ENCODE results near the gene NCAM2. TPM values are rescaled to one million over a fixed set of nuclear protein-coding genes. Genes with fewer than 3 reads are reported as not detected.

The NCAM2 gene
- polyA plus RNA-seq, 1 donor from 2014 or later = 9.8 TPM

DNA sequence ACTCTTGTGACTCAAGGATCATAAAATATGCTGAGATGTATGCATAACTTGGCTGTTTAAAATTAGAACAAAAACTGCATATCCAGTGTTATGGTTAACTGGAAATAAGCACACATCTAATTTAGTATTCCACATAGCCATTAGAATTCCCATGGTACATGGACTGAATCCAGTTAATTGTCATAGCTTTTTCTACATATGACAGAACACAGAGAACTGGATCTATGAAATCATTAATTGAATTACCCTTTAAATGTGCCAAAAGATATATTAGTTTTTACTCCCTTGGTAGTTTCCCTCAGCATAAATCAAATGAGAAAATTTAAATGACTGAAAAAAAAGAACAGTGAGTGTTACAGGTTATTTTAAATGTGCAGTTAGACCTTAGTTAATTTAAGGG is 395.9 kb downstream of the NCAM2 start:
- TF ChIP-seq POLR2AphosphoS5 (IDR thresholded peaks at IDR 0.05) (no peak), RAD21 (conservative IDR thresholded peaks at IDR 0.05) (no peak), EZH2 (IDR thresholded peaks at IDR 0.05; ENCODE audit: borderline replicate concordance, insufficient read depth, low read length, poor library complexity, severe bottlenecking) (no peak), MXI1 (conservative IDR thresholded peaks at IDR 0.05; ENCODE audit: poor library complexity, severe bottlenecking) (no peak), TAF1 (IDR thresholded peaks at IDR 0.05; ENCODE audit: low read depth) (no peak), EP300 (conservative IDR thresholded peaks at IDR 0.05; ENCODE audit: poor library complexity, severe bottlenecking) (no peak), SMC3 (conservative IDR thresholded peaks at IDR 0.05; ENCODE audit: poor library complexity) (no peak)
- TF ChIP-seq, protein P1, sequence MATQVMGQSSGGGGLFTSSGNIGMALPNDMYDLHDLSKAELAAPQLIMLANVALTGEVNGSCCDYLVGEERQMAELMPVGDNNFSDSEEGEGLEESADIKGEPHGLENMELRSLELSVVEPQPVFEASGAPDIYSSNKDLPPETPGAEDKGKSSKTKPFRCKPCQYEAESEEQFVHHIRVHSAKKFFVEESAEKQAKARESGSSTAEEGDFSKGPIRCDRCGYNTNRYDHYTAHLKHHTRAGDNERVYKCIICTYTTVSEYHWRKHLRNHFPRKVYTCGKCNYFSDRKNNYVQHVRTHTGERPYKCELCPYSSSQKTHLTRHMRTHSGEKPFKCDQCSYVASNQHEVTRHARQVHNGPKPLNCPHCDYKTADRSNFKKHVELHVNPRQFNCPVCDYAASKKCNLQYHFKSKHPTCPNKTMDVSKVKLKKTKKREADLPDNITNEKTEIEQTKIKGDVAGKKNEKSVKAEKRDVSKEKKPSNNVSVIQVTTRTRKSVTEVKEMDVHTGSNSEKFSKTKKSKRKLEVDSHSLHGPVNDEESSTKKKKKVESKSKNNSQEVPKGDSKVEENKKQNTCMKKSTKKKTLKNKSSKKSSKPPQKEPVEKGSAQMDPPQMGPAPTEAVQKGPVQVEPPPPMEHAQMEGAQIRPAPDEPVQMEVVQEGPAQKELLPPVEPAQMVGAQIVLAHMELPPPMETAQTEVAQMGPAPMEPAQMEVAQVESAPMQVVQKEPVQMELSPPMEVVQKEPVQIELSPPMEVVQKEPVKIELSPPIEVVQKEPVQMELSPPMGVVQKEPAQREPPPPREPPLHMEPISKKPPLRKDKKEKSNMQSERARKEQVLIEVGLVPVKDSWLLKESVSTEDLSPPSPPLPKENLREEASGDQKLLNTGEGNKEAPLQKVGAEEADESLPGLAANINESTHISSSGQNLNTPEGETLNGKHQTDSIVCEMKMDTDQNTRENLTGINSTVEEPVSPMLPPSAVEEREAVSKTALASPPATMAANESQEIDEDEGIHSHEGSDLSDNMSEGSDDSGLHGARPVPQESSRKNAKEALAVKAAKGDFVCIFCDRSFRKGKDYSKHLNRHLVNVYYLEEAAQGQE (IDR thresholded peaks at IDR 0.05; ENCODE audit: borderline replicate concordance) = no peak
- TF ChIP-seq, protein P2, sequence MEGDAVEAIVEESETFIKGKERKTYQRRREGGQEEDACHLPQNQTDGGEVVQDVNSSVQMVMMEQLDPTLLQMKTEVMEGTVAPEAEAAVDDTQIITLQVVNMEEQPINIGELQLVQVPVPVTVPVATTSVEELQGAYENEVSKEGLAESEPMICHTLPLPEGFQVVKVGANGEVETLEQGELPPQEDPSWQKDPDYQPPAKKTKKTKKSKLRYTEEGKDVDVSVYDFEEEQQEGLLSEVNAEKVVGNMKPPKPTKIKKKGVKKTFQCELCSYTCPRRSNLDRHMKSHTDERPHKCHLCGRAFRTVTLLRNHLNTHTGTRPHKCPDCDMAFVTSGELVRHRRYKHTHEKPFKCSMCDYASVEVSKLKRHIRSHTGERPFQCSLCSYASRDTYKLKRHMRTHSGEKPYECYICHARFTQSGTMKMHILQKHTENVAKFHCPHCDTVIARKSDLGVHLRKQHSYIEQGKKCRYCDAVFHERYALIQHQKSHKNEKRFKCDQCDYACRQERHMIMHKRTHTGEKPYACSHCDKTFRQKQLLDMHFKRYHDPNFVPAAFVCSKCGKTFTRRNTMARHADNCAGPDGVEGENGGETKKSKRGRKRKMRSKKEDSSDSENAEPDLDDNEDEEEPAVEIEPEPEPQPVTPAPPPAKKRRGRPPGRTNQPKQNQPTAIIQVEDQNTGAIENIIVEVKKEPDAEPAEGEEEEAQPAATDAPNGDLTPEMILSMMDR (IDR thresholded peaks at IDR 0.05; ENCODE audit: poor library complexity, severe bottlenecking) = no peak
- no peaks in the 10 kb centered on the region for H3F3A ChIP-seq (ENCODE audit: insufficient read depth, low read length, poor library complexity, severe bottlenecking)
- H2AFZ ChIP-seq (ENCODE audit: low read depth, low read length) = no peak overlapping the region
- no peaks in the 10 kb centered on the region for H3K79me2 ChIP-seq (replicated peaks; ENCODE audit: insufficient read depth, low read length)
- H3K27me3 ChIP-seq (ENCODE audit: insufficient read depth, low read depth, low read length) = no peaks in the 10 kb centered on the region
- peaks cover 5% of the 10 kb centered on the region for H3K9me3 ChIP-seq (ENCODE audit: low read length)
- no peak overlapping the region for H3K4me2 ChIP-seq (ENCODE audit: low read length)
- H4K20me1 ChIP-seq (ENCODE audit: insufficient read depth) = no peaks in the 10 kb centered on the region
- no peaks in the 10 kb centered on the region for H3K36me3 ChIP-seq (ENCODE audit: insufficient read depth, low read length)
- no peaks in the 10 kb centered on the region for H3K9me2 ChIP-seq (ENCODE audit: insufficient read depth, low read length)
- no peak overlapping the region for H3K27ac ChIP-seq (ENCODE audit: low read length)
- H3K4me3 ChIP-seq (ENCODE audit: low read length) = no peak overlapping the region
- H3K9ac ChIP-seq (ENCODE audit: low read length) = no peak overlapping the region

DNA sequence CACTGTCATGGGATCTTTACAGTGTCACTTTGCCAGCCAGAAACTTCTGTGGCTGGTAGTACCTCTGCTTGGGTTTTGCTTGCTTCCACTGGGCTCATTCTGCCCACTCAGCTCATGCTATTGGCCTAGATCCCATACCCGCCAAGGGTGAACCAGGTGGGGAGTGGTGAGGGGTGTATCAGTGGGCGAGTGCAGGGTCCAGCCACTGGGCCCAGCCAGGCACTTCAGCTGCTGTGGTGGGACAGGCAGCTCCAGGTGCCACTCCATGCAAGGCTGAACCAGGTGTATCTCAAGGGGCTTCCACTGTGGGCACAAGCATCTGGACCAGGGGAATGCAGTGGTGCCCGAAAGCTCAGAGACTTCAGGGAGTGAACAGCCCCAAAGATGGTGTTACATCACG is 398.2 kb downstream of the NCAM2 start:
- no peaks in the 10 kb centered on the region for H3K36me3 ChIP-seq (ENCODE audit: insufficient read depth, low read length)
- H4K20me1 ChIP-seq (ENCODE audit: insufficient read depth) = no peaks in the 10 kb centered on the region
- TF ChIP-seq RAD21 (conservative IDR thresholded peaks at IDR 0.05) = no peak
- no peak for TF ChIP-seq POLR2AphosphoS5 (IDR thresholded peaks at IDR 0.05)
- no peak for TF ChIP-seq MXI1 (conservative IDR thresholded peaks at IDR 0.05; ENCODE audit: poor library complexity, severe bottlenecking)
- TF ChIP-seq, protein P2 (IDR thresholded peaks at IDR 0.05; ENCODE audit: poor library complexity, severe bottlenecking) = no peak
- TF ChIP-seq, protein P1 (IDR thresholded peaks at IDR 0.05; ENCODE audit: borderline replicate concordance) = no peak
- TF ChIP-seq EZH2 (IDR thresholded peaks at IDR 0.05; ENCODE audit: borderline replicate concordance, insufficient read depth, low read length, poor library complexity, severe bottlenecking) = no peak
- no peak for TF ChIP-seq EP300 (conservative IDR thresholded peaks at IDR 0.05; ENCODE audit: poor library complexity, severe bottlenecking)
- TF ChIP-seq SMC3 (conservative IDR thresholded peaks at IDR 0.05; ENCODE audit: poor library complexity) = no peak
- no peak for TF ChIP-seq TAF1 (IDR thresholded peaks at IDR 0.05; ENCODE audit: low read depth)
- H3K4me3 ChIP-seq (ENCODE audit: low read length) = no peak overlapping the region
- H3K9ac ChIP-seq (ENCODE audit: low read length) = no peak overlapping the region
- no peaks in the 10 kb centered on the region for H3K9me2 ChIP-seq (ENCODE audit: insufficient read depth, low read length)
- H3K27me3 ChIP-seq (ENCODE audit: insufficient read depth, low read depth, low read length) = no peaks in the 10 kb centered on the region
- H3K79me2 ChIP-seq (replicated peaks; ENCODE audit: insufficient read depth, low read length) = no peaks in the 10 kb centered on the region
- no peak overlapping the region for H3K4me2 ChIP-seq (ENCODE audit: low read length)
- no peak overlapping the region for H3K27ac ChIP-seq (ENCODE audit: low read length)
- H2AFZ ChIP-seq (ENCODE audit: low read depth, low read length) = no peak overlapping the region
- H3K9me3 ChIP-seq (ENCODE audit: low read length) = peaks cover 5% of the 10 kb centered on the region
- H3F3A ChIP-seq (ENCODE audit: insufficient read depth, low read length, poor library complexity, severe bottlenecking) = no peaks in the 10 kb centered on the region
